Endothelial cell (in vitro differentiated cells): ENCODE measurements around the gene OR51G1. TPM values are rescaled to one million over a fixed set of nuclear protein-coding genes. Genes with fewer than 3 reads are reported as not detected.
"Not testable (repeated sequence)": the region's sequence is repeated elsewhere in the genome, so short reads cannot be mapped to it uniquely, and the experiment has no call there.

ENCODE experiments used
- DNase-seq: peaks from one replicate; pipeline ENCODE4 v3.0.0; 2021; ENCODE audit warnings: low spot score
- H3K27ac Mint-ChIP-seq: one replicate; pipeline ENCODE4 v1.8.0; 2021; ENCODE audit warnings: mixed read lengths, inconsistent platforms; ENCODE audit not compliant: unreplicated experiment
- H3K27me3 Mint-ChIP-seq: one replicate; pipeline ENCODE4 v1.8.0; 2021; ENCODE audit warnings: mild to moderate bottlenecking, moderate library complexity, mixed read lengths, inconsistent platforms; ENCODE audit not compliant: unreplicated experiment
- H3K36me3 Mint-ChIP-seq: one replicate; pipeline ENCODE4 v1.8.0; 2021; ENCODE audit warnings: mild to moderate bottlenecking, low read depth, mixed read lengths, inconsistent platforms; ENCODE audit not compliant: unreplicated experiment
- H3K4me1 Mint-ChIP-seq: one replicate; pipeline ENCODE4 v1.8.0; 2021; ENCODE audit warnings: mild to moderate bottlenecking, mixed read lengths, inconsistent platforms; ENCODE audit not compliant: unreplicated experiment
- H3K4me3 Mint-ChIP-seq: one replicate; pipeline ENCODE4 v1.8.0; 2021; ENCODE audit warnings: mild to moderate bottlenecking, mixed read lengths, inconsistent platforms; ENCODE audit not compliant: unreplicated experiment
- H3K9me3 Mint-ChIP-seq: one replicate; pipeline ENCODE4 v1.8.0; 2021; ENCODE audit warnings: mixed read lengths, inconsistent platforms; ENCODE audit not compliant: unreplicated experiment
- CTCF ChIP-seq: fragments of 200-600 bp; sonication (generic); IDR thresholded peaks from one replicate; pipeline ENCODE4 v1.5.0; 2021; ENCODE audit warnings: antibody characterized with exemption; ENCODE audit not compliant: unreplicated experiment
- long read RNA-seq: library from polyadenylated mRNA; unstranded; transcript quantifications from one replicate; pipeline ENCODE4 v2.0.0, GENCODE V29; 2020; ENCODE audit not compliant: unreplicated experiment
- total RNA-seq: library from RNA; stranded (reverse); fragmentation: NEBNext Ultra II Directional; extraction: Animal tissue kit (Norgen Biotek cat#: 25700); gene quantifications from one replicate; pipeline ENCODE4 v1.2.1, GENCODE V29; 2021; ENCODE audit not compliant: unreplicated experiment

The OR51G1 gene
- not detected for total RNA-seq
- long read RNA-seq, result 0 reads

- DNase-seq, result no peak
- Mint-ChIP-seq H3K27ac (no peak within 1 kb of the TSS), H3K4me1 (no peaks in the 10 kb centered on the region), H3K27me3 (no peaks in the 10 kb centered on the region), H3K9me3 (no peaks in the 10 kb centered on the region), H3K36me3 (no peaks in the 10 kb centered on the region), H3K4me3 (no peak within 1 kb of the TSS)
- no peak for TF ChIP-seq CTCF
Measured at GRCh38 chr11:4924239-4924638, at the start of gene OR51G1. Gene OR51G1, minus strand, starts transcription at chr11:4924339. Its CDS starts 0 bp downstream, at chr11:4924339.

GRCh38 chr11:4962816-4963215 lies 38.7 kb upstream of the OR51G1 start:
- no peaks in the 10 kb centered on the region for H3K9me3 Mint-ChIP-seq
- TF ChIP-seq CTCF, result no peak
- no peaks in the 10 kb centered on the region for H3K4me1 Mint-ChIP-seq
- no peaks in the 10 kb centered on the region for H3K36me3 Mint-ChIP-seq
- H3K27ac Mint-ChIP-seq, result no peak overlapping the region
- DNase-seq, result no peak
- H3K27me3 Mint-ChIP-seq, result no peaks in the 10 kb centered on the region
- H3K4me3 Mint-ChIP-seq, result no peak overlapping the region

- H3K9me3 Mint-ChIP-seq, result no peaks in the 10 kb centered on the region
- H3K27ac Mint-ChIP-seq, result no peak overlapping the region
- DNase-seq, result no peak
- no peaks in the 10 kb centered on the region for H3K4me1 Mint-ChIP-seq
- no peaks in the 10 kb centered on the region for H3K36me3 Mint-ChIP-seq
- no peaks in the 10 kb centered on the region for H3K27me3 Mint-ChIP-seq
- no peak for TF ChIP-seq CTCF
- no peak overlapping the region for H3K4me3 Mint-ChIP-seq
Measured at GRCh38 chr11:4960877-4961276, 36.7 kb upstream of the OR51G1 start.

- no peak for DNase-seq
- Mint-ChIP-seq H3K27ac (no peak overlapping the region), H3K9me3 (no peaks in the 10 kb centered on the region), H3K27me3 (no peaks in the 10 kb centered on the region), H3K36me3 (no peaks in the 10 kb centered on the region), H3K4me3 (no peak overlapping the region), H3K4me1 (no peaks in the 10 kb centered on the region)
- no peak for TF ChIP-seq CTCF
Measured at GRCh38 chr11:4957396-4957795, 33.3 kb upstream of the OR51G1 start.

GRCh38 chr11:4955613-4956012 lies 31.5 kb upstream of the OR51G1 start, which contains the start of gene OR51A2:
Gene OR51A2, minus strand, starts transcription at chr11:4955713. Its CDS starts 0 bp downstream, at chr11:4955713.
- H3K36me3 Mint-ChIP-seq, H3K4me1 Mint-ChIP-seq, H3K9me3 Mint-ChIP-seq, H3K27ac Mint-ChIP-seq, DNase-seq, H3K27me3 Mint-ChIP-seq, H3K4me3 Mint-ChIP-seq: not testable (repeated sequence)
